Caco-2 (cell line): ENCODE data around the gene ZYX. TPM values are rescaled to one million over a fixed set of nuclear protein-coding genes. Genes with fewer than 3 reads are reported as not detected.

Experiments
- BruUV-seq: library from RNA; stranded (reverse); fragments of 400-500 nt; replicated peaks from 2 replicates; lab custom pipeline; 2021; lab: Mats Ljungman, UMichigan
- CTCF ChIA-PET: fragments of 300-600 bp; sonication (Branson Sonifier 250); formaldehyde crosslinking; loops from one replicate; lab custom pipeline; 2022; ENCODE audit warnings: antibody characterized with exemption; lab: Charles Lee
- POLR2A ChIA-PET: fragments of 300-600 bp; sonication (Branson Sonifier 250); formaldehyde crosslinking; loops from one replicate; lab custom pipeline; 2022; ENCODE audit warnings: antibody characterized with exemption; lab: Charles Lee
- DNase-seq, 2 experiments: peaks; one replicate each; pipeline versions ENCODE4 v3.0.0 to v3.0.0-alpha.2; 2020 to 2022
- H3K27me3 ChIP-seq: replicated peaks from 2 replicates; pipeline ENCODE4 v1.6.0; 2011; ENCODE audit warnings: low read length; ENCODE audit not compliant: control insufficient read depth, insufficient read depth
- H3K36me3 ChIP-seq: 2 replicates; pipeline ENCODE4 v1.5.1; 2011; ENCODE audit warnings: low read length; ENCODE audit not compliant: control insufficient read depth, insufficient read depth
- H3K4me1 ChIP-seq: fragments of 250-450 bp; sonication (Bioruptor Pico); 2 replicates; pipeline ENCODE4 v1.5.1; 2020; ENCODE audit warnings: mild to moderate bottlenecking
- H3K4me3 ChIP-seq: 2 replicates; pipeline ENCODE4 v1.5.1; 2011; ENCODE audit warnings: low read depth, mild to moderate bottlenecking, control low read depth, low read length
- H3K9me3 ChIP-seq: fragments of 250-450 bp; sonication (Bioruptor Pico); 2 replicates; pipeline ENCODE4 v1.5.1; 2020; ENCODE audit warnings: mild to moderate bottlenecking, moderate library complexity
- H3K27ac Mint-ChIP-seq: one replicate; pipeline ENCODE4 v1.8.0; 2022; ENCODE audit warnings: mixed read lengths; ENCODE audit not compliant: unreplicated experiment
- H3K27me3 Mint-ChIP-seq: one replicate; pipeline ENCODE4 v1.8.0; 2022; ENCODE audit warnings: mixed read lengths; ENCODE audit not compliant: insufficient read depth, unreplicated experiment
- H3K36me3 Mint-ChIP-seq: one replicate; pipeline ENCODE4 v1.8.0; 2022; ENCODE audit warnings: mild to moderate bottlenecking, mixed read lengths; ENCODE audit not compliant: insufficient read depth, unreplicated experiment
- H3K4me1 Mint-ChIP-seq: one replicate; pipeline ENCODE4 v1.8.0; 2022; ENCODE audit warnings: low read depth, mixed read lengths; ENCODE audit not compliant: unreplicated experiment
- H3K4me3 Mint-ChIP-seq: one replicate; pipeline ENCODE4 v1.8.0; 2022; ENCODE audit warnings: mild to moderate bottlenecking, moderate library complexity, mixed read lengths; ENCODE audit not compliant: unreplicated experiment
- H3K9me3 Mint-ChIP-seq: one replicate; pipeline ENCODE4 v1.8.0; 2022; ENCODE audit warnings: mixed read lengths; ENCODE audit not compliant: unreplicated experiment
- CTCF ChIP-seq, 2 experiments: fragments of 200-600 bp in 1 of 2; IDR thresholded peaks; 1 replicate in 1 of 2; 2 replicates in 1 of 2; pipeline versions ENCODE4 v1.5.1 to v1.8.0; 2011 to 2022; ENCODE audit warnings: antibody characterized with exemption in 1 of 2, control low read depth in 1 of 2, inconsistent platforms in 1 of 2, low read depth in 1 of 2, low read length in 1 of 2, mild to moderate bottlenecking in 1 of 2, moderate library complexity in 1 of 2; ENCODE audit not compliant: insufficient read depth in 1 of 2, severe bottlenecking in 1 of 2, unreplicated experiment in 1 of 2
- intact Hi-C: fragments of 100-400 bp; cut with micrococcal nuclease; formaldehyde crosslinking; loops from one replicate; pipeline ENCODE4 v1.10.0; 2022; ENCODE audit not compliant: unreplicated experiment
- total RNA-seq: library from RNA; stranded (reverse); gene quantifications from 2 replicates; pipeline ENCODE4 v1.2.3, GENCODE V29; 2022

ZYX gene
- total RNA-seq, 1 experiment from 2014 or later, result 147 TPM

GRCh38 chr7:143380260-143380645 is 892 bp upstream of the ZYX start:
- Mint-ChIP-seq H3K27ac (peak overlapping the region; percentile 90), H3K27me3 (no peaks in the 10 kb centered on the region), H3K9me3 (no peaks in the 10 kb centered on the region), H3K4me1 (peaks cover 14% of the 10 kb centered on the region), H3K36me3 (peaks cover 18% of the 10 kb centered on the region), H3K4me3 (peak overlapping the region; percentile 85)
- peaks cover 44% of the 10 kb centered on the region for H3K4me1 ChIP-seq
- ChIA-PET CTCF (interaction anchor here (0.6 to 1.8 kb wide), 17 partner anchors 8 to 140 kb away, joined by 3 to 23 read pairs (median 5); partner anchors contain the start of genes CASP2 and EPHA1), POLR2A (interaction anchor here (0.6 to 1.9 kb wide), 7 partner anchors 8 to 140 kb away, joined by 3 to 24 read pairs (median 3); no protein-coding TSS in a partner anchor)
- intact Hi-C loops, result loop anchor here (1.0 to 2.0 kb wide), 5 partner anchors 10 to 139 kb away; partner anchors contain the start of genes EPHA1 and FAM131B
- no peaks in the 10 kb centered on the region for H3K27me3 ChIP-seq
- H3K9me3 ChIP-seq, result no peaks in the 10 kb centered on the region
- DNase-seq, result peak; percentile 84 to 89
- BruUV-seq, result no TSS peak
- H3K4me3 ChIP-seq, result peak overlapping the region; percentile 70
- peak; percentile 89 to 92 for TF ChIP-seq CTCF (IDR thresholded peaks at IDR 0.05; ENCODE audit: insufficient read depth in 1 of 2, low read depth in 1 of 2, low read length in 1 of 2, severe bottlenecking in 1 of 2, unreplicated experiment in 1 of 2)
- no peaks in the 10 kb centered on the region; the same call in 1 of the 2 replicates for H3K36me3 ChIP-seq

- H3K27me3 ChIP-seq, result no peaks in the 10 kb centered on the region
- DNase-seq, result no peak
- Mint-ChIP-seq H3K27me3 (no peaks in the 10 kb centered on the region), H3K27ac (no peak overlapping the region), H3K9me3 (no peaks in the 10 kb centered on the region), H3K4me3 (peak overlapping the region; percentile 85), H3K4me1 (peaks cover 14% of the 10 kb centered on the region), H3K36me3 (peaks cover 18% of the 10 kb centered on the region)
- ChIA-PET POLR2A (no interaction called here), CTCF (interaction anchor here (0.6 to 0.7 kb wide), 2 partner anchors 35 to 93 kb away, joined by 3 to 4 read pairs; partner anchors contain the start of gene CASP2)
- TF ChIP-seq CTCF (IDR thresholded peaks at IDR 0.05; ENCODE audit: insufficient read depth in 1 of 2, low read depth in 1 of 2, low read length in 1 of 2, severe bottlenecking in 1 of 2, unreplicated experiment in 1 of 2), result no peak
- intact Hi-C loops, result loop anchor here (1.0 to 2.0 kb wide), 3 partner anchors 19 to 141 kb away; partner anchors contain the start of gene FAM131B
- H3K9me3 ChIP-seq, result no peaks in the 10 kb centered on the region
- H3K4me1 ChIP-seq, result peaks cover 45% of the 10 kb centered on the region
- H3K4me3 ChIP-seq, result peak overlapping the region; percentile 70
- TSS peak; percentile 37 for BruUV-seq
- H3K36me3 ChIP-seq, result peaks cover 1% of the 10 kb centered on the region
These were observed 431 bp downstream of the ZYX start for GRCh38 chr7:143381427-143382125.

- TF ChIP-seq CTCF (IDR thresholded peaks at IDR 0.05; ENCODE audit: insufficient read depth in 1 of 2, low read depth in 1 of 2, low read length in 1 of 2, severe bottlenecking in 1 of 2, unreplicated experiment in 1 of 2), result no peak
- BruUV-seq, result no TSS peak
- no peaks in the 10 kb centered on the region for H3K27me3 ChIP-seq
- H3K9me3 Mint-ChIP-seq, result no peaks in the 10 kb centered on the region
- no peaks in the 10 kb centered on the region for H3K27me3 Mint-ChIP-seq
- peaks cover 45% of the 10 kb centered on the region for H3K4me1 ChIP-seq
- H3K4me1 Mint-ChIP-seq, result peaks cover 14% of the 10 kb centered on the region
- H3K36me3 Mint-ChIP-seq, result peaks cover 18% of the 10 kb centered on the region
- intact Hi-C loops, result no loop called here
- peak overlapping the region; percentile 70 for H3K4me3 ChIP-seq
- H3K27ac Mint-ChIP-seq, result peak overlapping the region; percentile 7
- POLR2A ChIA-PET, result no interaction called here
- H3K4me3 Mint-ChIP-seq, result peak overlapping the region; percentile 85
- DNase-seq, result no peak
- peaks cover 1% of the 10 kb centered on the region for H3K36me3 ChIP-seq
- CTCF ChIA-PET, result interaction anchor here (0.6 to 0.7 kb wide), 2 partner anchors 34 to 94 kb away, joined by 3 to 4 read pairs; partner anchors contain the start of gene CASP2
- H3K9me3 ChIP-seq, result no peaks in the 10 kb centered on the region
These were observed 1.1 kb downstream of the ZYX start for GRCh38 chr7:143382126-143382790.
